Fibroblast of villous mesenchyme (primary cell): ENCODE data around the gene KCNMA1. TPM values are rescaled to one million over a fixed set of nuclear protein-coding genes. Genes with fewer than 3 reads are reported as not detected.

ENCODE experiments used
- DNase-seq: peaks from one replicate; pipeline ENCODE4 v3.0.0-alpha.2; 2010; ENCODE audit warnings: low read depth
- H3K4me3 ChIP-seq: 2 replicates; pipeline ENCODE4 v1.5.1; 2011; ENCODE audit warnings: low read depth, mild to moderate bottlenecking, low read length
- total RNA-seq: library from RNA; depleted of rRNA; stranded (reverse); fragments of >200 nt; gene quantifications from 2 replicates; pipeline ENCODE4 v1.2.3, GENCODE V29; 2012
- TF ChIP-seq, protein P1 (sequence below): IDR thresholded peaks from 2 replicates; pipeline ENCODE4 v1.5.1; 2012; ENCODE audit warnings: low read depth, mild to moderate bottlenecking, low read length; ENCODE audit not compliant: insufficient read depth

KCNMA1 gene
- total RNA-seq, 1 donor = 36.7 TPM

DNA sequence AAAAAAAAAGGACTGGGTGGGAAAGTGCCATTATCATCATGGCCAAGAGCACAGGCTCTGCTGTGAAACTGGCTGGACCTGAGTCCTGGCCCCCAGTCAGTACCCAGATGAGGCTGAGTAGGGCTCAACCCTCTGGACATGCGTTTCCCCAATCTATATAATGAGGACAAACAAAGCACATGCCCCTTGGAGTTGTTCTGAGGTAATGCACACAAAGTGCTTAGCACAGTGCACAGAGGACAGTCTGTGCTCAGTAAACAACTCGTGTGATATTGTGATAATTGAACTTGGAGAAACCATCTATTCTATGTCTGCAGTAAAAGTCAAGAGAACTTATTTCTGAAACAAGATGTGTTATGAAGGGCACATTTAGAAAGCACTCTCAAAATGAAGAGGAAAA is 138.8 kb downstream of the KCNMA1 start:
- H3K4me3 ChIP-seq = no peak overlapping the region
- TF ChIP-seq, protein P1, sequence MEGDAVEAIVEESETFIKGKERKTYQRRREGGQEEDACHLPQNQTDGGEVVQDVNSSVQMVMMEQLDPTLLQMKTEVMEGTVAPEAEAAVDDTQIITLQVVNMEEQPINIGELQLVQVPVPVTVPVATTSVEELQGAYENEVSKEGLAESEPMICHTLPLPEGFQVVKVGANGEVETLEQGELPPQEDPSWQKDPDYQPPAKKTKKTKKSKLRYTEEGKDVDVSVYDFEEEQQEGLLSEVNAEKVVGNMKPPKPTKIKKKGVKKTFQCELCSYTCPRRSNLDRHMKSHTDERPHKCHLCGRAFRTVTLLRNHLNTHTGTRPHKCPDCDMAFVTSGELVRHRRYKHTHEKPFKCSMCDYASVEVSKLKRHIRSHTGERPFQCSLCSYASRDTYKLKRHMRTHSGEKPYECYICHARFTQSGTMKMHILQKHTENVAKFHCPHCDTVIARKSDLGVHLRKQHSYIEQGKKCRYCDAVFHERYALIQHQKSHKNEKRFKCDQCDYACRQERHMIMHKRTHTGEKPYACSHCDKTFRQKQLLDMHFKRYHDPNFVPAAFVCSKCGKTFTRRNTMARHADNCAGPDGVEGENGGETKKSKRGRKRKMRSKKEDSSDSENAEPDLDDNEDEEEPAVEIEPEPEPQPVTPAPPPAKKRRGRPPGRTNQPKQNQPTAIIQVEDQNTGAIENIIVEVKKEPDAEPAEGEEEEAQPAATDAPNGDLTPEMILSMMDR = no peak
- DNase-seq = no peak

DNA sequence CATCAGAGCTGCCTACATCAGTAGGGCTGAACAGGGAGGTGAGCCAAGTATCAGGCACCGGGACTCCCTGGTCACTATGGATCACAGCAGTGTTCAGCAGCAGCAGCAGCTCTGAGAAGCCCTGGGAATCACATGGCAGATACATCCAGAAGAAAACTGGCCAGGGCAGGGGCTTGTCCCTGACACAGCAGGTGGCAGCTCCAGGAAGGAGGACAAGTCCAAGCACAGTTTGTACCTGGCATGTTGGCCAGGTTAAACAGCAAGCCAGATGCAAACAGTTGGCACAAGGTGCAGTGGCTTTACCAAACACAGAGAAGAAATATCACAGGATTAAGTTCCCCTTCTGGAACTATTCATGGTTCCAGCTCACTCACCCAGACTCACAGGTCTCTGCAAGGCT is 139.4 kb downstream of the KCNMA1 start:
- no peak overlapping the region for H3K4me3 ChIP-seq
- no peak for DNase-seq
- TF ChIP-seq, protein P1 = no peak

DNA sequence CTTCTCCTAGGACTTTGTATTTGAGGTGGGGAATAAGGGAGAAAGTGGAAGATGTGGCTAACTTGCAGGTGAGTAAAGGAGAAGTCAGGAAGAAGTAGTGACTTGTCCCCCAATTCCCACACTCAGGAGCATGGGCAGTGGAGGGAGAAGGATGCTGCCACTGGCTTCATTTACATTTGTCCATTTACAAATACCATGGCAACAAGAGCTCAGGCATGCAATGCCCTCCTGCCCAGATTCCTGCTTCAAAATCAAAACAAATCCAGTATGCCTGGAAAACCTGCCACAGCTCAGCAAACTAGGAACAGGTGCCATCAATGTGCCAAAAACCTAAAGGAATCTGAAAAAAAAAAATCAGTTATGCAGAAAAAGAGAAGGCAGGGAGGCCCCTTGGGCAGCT is 139.9 kb downstream of the KCNMA1 start:
- H3K4me3 ChIP-seq = no peak overlapping the region
- TF ChIP-seq, protein P1 = no peak
- no peak for DNase-seq

DNA sequence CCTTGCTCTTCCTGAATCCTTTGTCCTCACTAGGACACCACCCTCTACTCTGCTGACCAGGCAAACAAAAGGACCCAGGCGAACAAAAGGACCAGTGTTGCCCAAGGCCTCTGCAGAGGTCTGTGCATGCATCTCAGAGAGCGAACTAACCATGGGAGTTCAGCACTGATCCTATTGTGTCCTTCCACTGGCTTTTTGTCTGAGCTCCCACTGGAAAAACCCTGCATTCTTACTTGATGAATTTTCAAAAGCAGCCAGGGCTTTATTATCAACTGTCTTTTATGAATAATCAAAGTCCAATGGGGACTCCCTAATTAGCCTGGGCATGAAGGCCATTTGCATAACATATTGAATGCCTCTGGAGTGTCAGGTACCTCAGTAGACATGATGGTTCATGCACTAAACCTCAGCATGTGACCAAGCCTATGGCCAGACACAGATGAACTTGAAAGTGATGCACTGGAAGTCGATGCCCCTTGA is 140.6 kb downstream of the KCNMA1 start:
- TF ChIP-seq, protein P1 = no peak
- DNase-seq = no peak
- no peak overlapping the region for H3K4me3 ChIP-seq

DNA sequence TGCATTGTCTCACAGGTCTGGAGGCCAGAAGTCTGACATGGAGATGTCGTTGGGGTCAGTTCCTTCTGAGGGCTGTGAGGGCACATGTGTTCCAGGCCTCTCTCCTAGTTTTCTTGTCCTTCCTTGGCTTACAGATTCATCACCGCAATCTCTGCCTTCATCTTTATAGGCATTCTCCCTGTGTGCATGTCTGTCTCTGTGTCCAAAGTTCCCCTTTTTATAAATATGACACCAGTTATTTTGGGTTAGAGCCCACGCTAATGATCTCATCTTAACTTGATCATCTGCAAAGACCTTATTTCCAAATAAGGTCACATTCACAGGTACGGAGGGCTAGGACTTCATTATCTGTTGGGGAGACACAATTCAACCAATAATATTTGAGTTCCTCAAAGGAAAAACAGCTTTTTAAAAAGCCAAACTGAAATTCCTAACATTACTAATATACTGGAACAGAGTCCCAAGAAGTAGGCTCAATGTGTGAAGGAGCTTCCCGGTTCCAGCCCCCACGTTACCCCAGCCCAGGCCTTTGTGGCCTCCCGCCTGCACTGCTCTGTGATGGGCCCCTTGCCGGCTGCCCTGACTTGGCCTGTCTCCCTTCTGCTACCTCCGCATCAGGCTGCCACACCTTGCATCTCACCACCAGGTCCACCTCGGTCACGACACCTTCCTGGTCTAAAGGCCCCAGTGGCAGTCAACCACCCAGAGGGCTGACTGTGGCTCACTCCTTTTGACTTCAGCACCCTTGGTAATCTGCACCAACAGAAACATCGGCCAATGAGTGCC is 142.7 kb downstream of the KCNMA1 start:
- no peak for DNase-seq
- no peak overlapping the region for H3K4me3 ChIP-seq
- TF ChIP-seq, protein P1 = no peak

DNA sequence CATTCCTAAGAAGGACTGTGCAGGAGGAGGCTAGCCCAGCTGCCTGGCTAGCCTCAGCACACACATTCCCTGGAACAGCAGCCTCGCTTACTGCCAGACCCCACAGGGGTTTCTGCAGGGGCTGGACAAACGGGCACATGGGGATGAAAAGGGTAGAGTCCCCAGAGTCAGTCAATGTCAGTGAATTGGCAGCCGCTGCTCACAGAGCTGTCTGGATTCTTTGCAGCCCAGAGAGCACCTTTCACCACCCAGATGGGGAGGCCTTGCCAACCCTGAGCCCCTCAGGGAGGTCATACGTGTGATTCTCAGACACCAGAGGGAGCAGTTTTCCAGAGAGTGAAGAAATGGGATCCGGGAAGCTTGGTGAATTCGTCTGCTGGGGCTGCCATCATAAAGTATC is 143.3 kb downstream of the KCNMA1 start:
- H3K4me3 ChIP-seq = no peak overlapping the region
- DNase-seq = peak; percentile 67
- TF ChIP-seq, protein P1 = peak; percentile 61
